ENCODE measurements around the gene TEPSIN.

DNA sequence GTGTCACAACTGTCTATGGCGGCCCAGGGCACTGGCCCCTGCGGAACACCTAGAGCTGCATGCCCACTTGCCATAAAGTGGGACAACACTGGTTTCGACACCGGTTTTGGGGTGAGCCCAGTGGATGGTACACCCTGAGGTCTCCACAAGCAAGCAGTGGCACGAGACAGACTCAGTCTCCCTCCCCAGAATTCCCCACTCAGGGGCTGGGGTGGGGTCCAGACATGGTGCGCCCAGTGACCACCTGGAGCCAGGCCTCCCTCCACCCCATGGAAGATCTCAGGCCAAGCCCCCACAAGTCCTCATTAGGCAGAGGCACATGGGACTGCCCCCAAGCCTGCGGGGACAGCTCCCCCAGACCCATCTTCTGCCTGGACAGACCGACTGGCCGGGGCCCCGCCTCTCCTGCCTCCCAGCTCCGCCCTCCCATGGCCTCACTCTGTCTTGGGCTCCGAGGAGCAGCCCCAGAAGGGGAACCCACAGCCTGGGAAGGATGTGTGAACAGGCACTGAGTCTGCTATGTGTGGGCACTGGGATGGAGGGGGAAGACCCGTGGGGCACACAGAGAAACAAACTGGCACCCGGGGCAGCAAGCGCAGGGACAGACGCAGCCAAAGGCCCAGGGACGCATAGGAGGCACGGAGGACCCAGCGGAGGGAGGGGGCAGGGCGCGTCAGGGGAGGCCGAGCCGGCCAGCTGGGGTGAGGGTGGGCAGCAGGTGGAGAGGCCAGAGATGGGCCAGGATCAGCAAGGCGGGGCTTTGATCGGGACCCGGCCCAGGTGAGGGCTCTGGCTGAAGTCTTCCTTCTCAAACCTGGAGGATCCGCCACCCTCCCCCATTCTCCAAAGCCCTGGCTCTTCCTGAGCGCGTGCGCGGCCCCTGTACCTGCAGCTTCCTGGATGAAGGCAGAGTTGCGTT, 2.8 kb downstream of the TEPSIN start:
- TF ChIP-seq, protein P1, sequence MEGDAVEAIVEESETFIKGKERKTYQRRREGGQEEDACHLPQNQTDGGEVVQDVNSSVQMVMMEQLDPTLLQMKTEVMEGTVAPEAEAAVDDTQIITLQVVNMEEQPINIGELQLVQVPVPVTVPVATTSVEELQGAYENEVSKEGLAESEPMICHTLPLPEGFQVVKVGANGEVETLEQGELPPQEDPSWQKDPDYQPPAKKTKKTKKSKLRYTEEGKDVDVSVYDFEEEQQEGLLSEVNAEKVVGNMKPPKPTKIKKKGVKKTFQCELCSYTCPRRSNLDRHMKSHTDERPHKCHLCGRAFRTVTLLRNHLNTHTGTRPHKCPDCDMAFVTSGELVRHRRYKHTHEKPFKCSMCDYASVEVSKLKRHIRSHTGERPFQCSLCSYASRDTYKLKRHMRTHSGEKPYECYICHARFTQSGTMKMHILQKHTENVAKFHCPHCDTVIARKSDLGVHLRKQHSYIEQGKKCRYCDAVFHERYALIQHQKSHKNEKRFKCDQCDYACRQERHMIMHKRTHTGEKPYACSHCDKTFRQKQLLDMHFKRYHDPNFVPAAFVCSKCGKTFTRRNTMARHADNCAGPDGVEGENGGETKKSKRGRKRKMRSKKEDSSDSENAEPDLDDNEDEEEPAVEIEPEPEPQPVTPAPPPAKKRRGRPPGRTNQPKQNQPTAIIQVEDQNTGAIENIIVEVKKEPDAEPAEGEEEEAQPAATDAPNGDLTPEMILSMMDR (IDR thresholded peaks at IDR 0.05), result no peak
- TF ChIP-seq ZFX (IDR thresholded peaks at IDR 0.05; ENCODE audit: borderline replicate concordance), result no peak
